HepG2 (cell line): ENCODE results near the gene CBLB. TPM values are rescaled to one million over a fixed set of nuclear protein-coding genes. Genes with fewer than 3 reads are reported as not detected.

Experiments used
- ATF7-NPFF ChIP-seq: sonication (generic); formaldehyde crosslinking; IDR thresholded peaks from 2 replicates; pipeline ENCODE4 v1.8.1; 2023; ENCODE audit warnings: mild to moderate bottlenecking, low read depth, missing genetic modification reagents, moderate library complexity
- CHD4 ChIP-seq: fragments of 200-600 bp; sonication (generic); IDR thresholded peaks from 2 replicates; pipeline ENCODE4 v1.7.0; 2017; ENCODE audit warnings: mild to moderate bottlenecking, low read length, borderline replicate concordance
- FLYWCH1 ChIP-seq: sonication (generic); formaldehyde crosslinking; IDR thresholded peaks from 2 replicates; pipeline ENCODE4 v1.8.1; 2023; ENCODE audit warnings: mild to moderate bottlenecking, missing genetic modification reagents
- FOXK1 ChIP-seq: sonication (generic); formaldehyde crosslinking; IDR thresholded peaks from 2 replicates; pipeline ENCODE4 v1.4.0; 2020; ENCODE audit warnings: low read depth, missing genetic modification reagents, borderline replicate concordance
- GTF2F1 ChIP-seq: fragments of 150-350 bp; IDR thresholded peaks from 2 replicates; pipeline ENCODE4 v1.6.1; 2014; ENCODE audit warnings: low read length
- HES4 ChIP-seq: sonication (generic); formaldehyde crosslinking; IDR thresholded peaks from 2 replicates; pipeline ENCODE4 v1.9.0; 2021; ENCODE audit warnings: mild to moderate bottlenecking, missing genetic modification reagents, borderline replicate concordance
- MBNL3 ChIP-seq: fragments of 250-450 bp; sonication (Bioruptor Pico); conservative IDR thresholded peaks from 2 replicates; pipeline ENCODE4 v1.8.0; 2022; ENCODE audit warnings: mild to moderate bottlenecking, inconsistent platforms
- MLLT10 ChIP-seq: sonication (generic); formaldehyde crosslinking; IDR thresholded peaks from 2 replicates; pipeline ENCODE4 v1.4.0; 2020; ENCODE audit warnings: missing genetic modification reagents
- NFYC ChIP-seq: IDR thresholded peaks from 2 replicates; pipeline ENCODE4 v1.6.1; 2016; ENCODE audit warnings: missing genetic modification reagents, missing compliant biosample characterization
- RAD21 ChIP-seq: fragments of 450-650 bp; formaldehyde crosslinking; IDR thresholded peaks from 2 replicates; pipeline ENCODE4 v1.5.0; 2020; ENCODE audit warnings: mild to moderate bottlenecking
- REL ChIP-seq: sonication (generic); formaldehyde crosslinking; conservative IDR thresholded peaks from 2 replicates; pipeline ENCODE4 v1.8.0; 2022; ENCODE audit warnings: mild to moderate bottlenecking, missing genetic modification reagents, moderate library complexity
- RXRB ChIP-seq: IDR thresholded peaks from 2 replicates; pipeline ENCODE4 v1.6.1; 2016; ENCODE audit warnings: borderline replicate concordance, missing genetic modification reagents, missing compliant biosample characterization
- TMF1 ChIP-seq: sonication (generic); formaldehyde crosslinking; IDR thresholded peaks from 2 replicates; pipeline ENCODE4 v1.8.1; 2022; ENCODE audit warnings: low read depth, missing genetic modification reagents
- ZBTB38 ChIP-seq: sonication (generic); formaldehyde crosslinking; IDR thresholded peaks from 2 replicates; pipeline ENCODE4 v1.5.1; 2020; ENCODE audit warnings: mild to moderate bottlenecking, missing genetic modification reagents
- ZBTB8A ChIP-seq: sonication (generic); formaldehyde crosslinking; IDR thresholded peaks from 2 replicates; pipeline ENCODE4 v1.4.0; 2020; ENCODE audit warnings: mild to moderate bottlenecking, low read depth, missing genetic modification reagents, borderline replicate concordance
- ZFP36L1 ChIP-seq: sonication (generic); formaldehyde crosslinking; IDR thresholded peaks from 2 replicates; pipeline ENCODE4 v1.8.0; 2022; ENCODE audit warnings: mild to moderate bottlenecking, missing genetic modification reagents, moderate library complexity
- ZFYVE20 ChIP-seq: sonication (generic); formaldehyde crosslinking; IDR thresholded peaks from 2 replicates; pipeline ENCODE4 v1.8.0; 2023; ENCODE audit warnings: low read depth, mild to moderate bottlenecking, moderate library complexity, missing genetic modification reagents, borderline replicate concordance
- ZMYM3 ChIP-seq: sonication (generic); formaldehyde crosslinking; IDR thresholded peaks from 2 replicates; pipeline ENCODE4 v1.5.1; 2020; ENCODE audit warnings: mild to moderate bottlenecking, missing genetic modification reagents
- ZMYM4 ChIP-seq: sonication (generic); formaldehyde crosslinking; IDR thresholded peaks from 2 replicates; pipeline ENCODE4 v1.8.1; 2023; ENCODE audit warnings: mild to moderate bottlenecking, missing genetic modification reagents
- ZNF225 ChIP-seq: sonication (generic); formaldehyde crosslinking; IDR thresholded peaks from 2 replicates; pipeline ENCODE4 v1.4.0; 2020; ENCODE audit warnings: mild to moderate bottlenecking, missing genetic modification reagents
- ZNF235 ChIP-seq: sonication (generic); formaldehyde crosslinking; IDR thresholded peaks from 2 replicates; pipeline ENCODE4 v1.8.1; 2023; ENCODE audit warnings: mild to moderate bottlenecking, missing genetic modification reagents, borderline replicate concordance
- ZNF292 ChIP-seq: sonication (generic); formaldehyde crosslinking; IDR thresholded peaks from 2 replicates; pipeline ENCODE4 v1.8.1; 2022; ENCODE audit warnings: mild to moderate bottlenecking, low read depth, missing genetic modification reagents, borderline replicate concordance
- ZNF3 ChIP-seq: IDR thresholded peaks from 2 replicates; pipeline ENCODE4 v1.7.0; 2017; ENCODE audit warnings: inconsistent platforms
- ZNF317 ChIP-seq: sonication (generic); formaldehyde crosslinking; IDR thresholded peaks from 2 replicates; pipeline ENCODE4 v1.5.0; 2020; ENCODE audit warnings: mild to moderate bottlenecking, missing genetic modification reagents
- ZNF432 ChIP-seq: sonication (generic); formaldehyde crosslinking; IDR thresholded peaks from 2 replicates; pipeline ENCODE4 v1.5.0; 2020; ENCODE audit warnings: missing genetic modification reagents, mild to moderate bottlenecking, borderline replicate concordance
- ZNF567 ChIP-seq: sonication (generic); formaldehyde crosslinking; IDR thresholded peaks from 2 replicates; pipeline ENCODE4 v1.8.1; 2023; ENCODE audit warnings: mild to moderate bottlenecking, missing genetic modification reagents, borderline replicate concordance
- ZNF619 ChIP-seq: sonication (generic); formaldehyde crosslinking; IDR thresholded peaks from 2 replicates; pipeline ENCODE4 v1.4.0; 2020; ENCODE audit warnings: mild to moderate bottlenecking, missing genetic modification reagents
- ZNF670 ChIP-seq: sonication (generic); formaldehyde crosslinking; IDR thresholded peaks from 2 replicates; pipeline ENCODE4 v1.8.0; 2022; ENCODE audit warnings: mild to moderate bottlenecking, missing genetic modification reagents, borderline replicate concordance
- ZNF737 ChIP-seq: sonication (generic); formaldehyde crosslinking; IDR thresholded peaks from 2 replicates; pipeline ENCODE4 v1.5.0; 2020; ENCODE audit warnings: missing genetic modification reagents, mild to moderate bottlenecking, borderline replicate concordance
- ZNF780A ChIP-seq: sonication (generic); formaldehyde crosslinking; IDR thresholded peaks from 2 replicates; pipeline ENCODE4 v1.8.0; 2022; ENCODE audit warnings: mild to moderate bottlenecking, missing genetic modification reagents, moderate library complexity
- ZNF800 ChIP-seq: sonication (generic); formaldehyde crosslinking; IDR thresholded peaks from 2 replicates; pipeline ENCODE4 v1.4.0; 2020; ENCODE audit warnings: missing genetic modification reagents
- ZSCAN12 ChIP-seq: sonication (generic); formaldehyde crosslinking; IDR thresholded peaks from 2 replicates; pipeline ENCODE4 v1.9.0; 2021; ENCODE audit warnings: mild to moderate bottlenecking, missing genetic modification reagents
- polyA plus RNA-seq, 8 experiments: library from polyadenylated mRNA; depleted of rRNA in 3 of 8; stranded (reverse) in 7 of 8; unstranded in 1 of 8; fragments of >200 nt; fragmentation: Illumina TruSeq in 4 of 8; extraction: Trizol in 4 of 8; gene quantifications; 2 replicates each; pipeline versions ENCODE4 v1.2.1 to v1.2.3, GENCODE V29; 2011 to 2016; ENCODE audit warnings: low read depth in 4 of 8, missing spikeins in 1 of 8, mixed read lengths in 1 of 8; ENCODE audit not compliant: insufficient read depth in 1 of 8
- total RNA-seq, 5 experiments: library from RNA; depleted of rRNA; stranded (reverse); fragments of >200 nt; fragmentation: Illumina TruSeq; extraction: Trizol; gene quantifications; 2 replicates each; pipeline ENCODE4 v1.2.3, GENCODE V29; 2016; ENCODE audit warnings: low read depth in 1 of 5
- TF ChIP-seq, protein P1 (sequence below): sonication (generic); formaldehyde crosslinking; IDR thresholded peaks from 2 replicates; pipeline ENCODE4 v1.4.0; 2020; ENCODE audit warnings: missing genetic modification reagents

Gene CBLB
- total and polyA plus RNA-seq, 2 of the 13 experiments (the other 11 are each of a cell fraction or from before 2014, with no cell fraction given): 9.8 to 16.4 TPM

DNA sequence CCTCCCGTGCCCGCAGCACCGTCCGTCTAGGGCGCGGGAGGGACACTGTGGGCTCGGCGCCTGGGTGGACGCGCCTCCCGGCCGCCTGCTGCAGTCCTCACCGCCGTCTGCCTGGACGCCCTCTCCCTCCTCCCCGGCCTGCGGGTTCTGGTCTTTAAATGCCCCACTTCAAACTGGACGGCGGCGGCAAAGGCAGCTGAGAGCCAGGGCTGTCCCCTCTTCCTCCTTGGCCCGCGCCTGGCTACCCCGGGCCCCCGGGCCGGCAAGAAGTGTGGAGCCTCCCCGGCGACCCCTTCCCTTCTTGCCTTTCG is 426 bp downstream of the CBLB start (continued):
- TF ChIP-seq ZNF235 (CRISPR knock-in tag) (0 out of 2 replicates have a peak, but pooled peaks have one; percentile 57), ZNF292 (peak; percentile 73), ZMYM4 (peak; percentile 64; the same call in 1 of the 2 replicates), HES4 (CRISPR knock-in tag) (peak; percentile 58), TMF1 (no peak), FLYWCH1 (no peak), ATF7-NPFF (CRISPR knock-in tag) (no peak), ZNF567 (CRISPR knock-in tag) (no peak), ZSCAN12 (no peak), ZMYM3 (CRISPR knock-in tag) (no peak), RAD21 (CRISPR knock-in tag) (no peak), RXRB (no peak), ZNF317 (CRISPR knock-in tag) (peak; percentile 42; the same call in 1 of the 2 replicates), MBNL3 (CRISPR knock-in tag) (no peak), CHD4 (no peak), ZBTB38 (CRISPR knock-in tag) (0 out of 2 replicates have a peak, but pooled peaks have one; percentile 26), ZNF619 (no peak), ZBTB8A (no peak), ZNF225 (CRISPR knock-in tag) (peak; percentile 73), ZNF3 (CRISPR knock-in tag) (no peak), MLLT10 (no peak), NFYC (no peak), REL (CRISPR knock-in tag) (no peak), GTF2F1 (no peak), ZNF800 (CRISPR knock-in tag) (peak; percentile 19; the same call in 1 of the 2 replicates), ZNF670 (no peak), ZFP36L1 (CRISPR knock-in tag) (no peak), ZNF737 (CRISPR knock-in tag) (no peak), ZNF432 (CRISPR knock-in tag) (no peak), FOXK1 (CRISPR knock-in tag) (no peak), ZNF780A (no peak), ZFYVE20 (CRISPR knock-in tag) (no peak)
- TF ChIP-seq, protein P1, sequence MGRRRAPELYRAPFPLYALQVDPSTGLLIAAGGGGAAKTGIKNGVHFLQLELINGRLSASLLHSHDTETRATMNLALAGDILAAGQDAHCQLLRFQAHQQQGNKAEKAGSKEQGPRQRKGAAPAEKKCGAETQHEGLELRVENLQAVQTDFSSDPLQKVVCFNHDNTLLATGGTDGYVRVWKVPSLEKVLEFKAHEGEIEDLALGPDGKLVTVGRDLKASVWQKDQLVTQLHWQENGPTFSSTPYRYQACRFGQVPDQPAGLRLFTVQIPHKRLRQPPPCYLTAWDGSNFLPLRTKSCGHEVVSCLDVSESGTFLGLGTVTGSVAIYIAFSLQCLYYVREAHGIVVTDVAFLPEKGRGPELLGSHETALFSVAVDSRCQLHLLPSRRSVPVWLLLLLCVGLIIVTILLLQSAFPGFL (CRISPR knock-in tag): no peak
